MG63 (cell line): ENCODE results near the gene MANSC4. TPM values are rescaled to one million over a fixed set of nuclear protein-coding genes. Genes with fewer than 3 reads are reported as not detected.
"Not testable (repeated sequence)": the region's sequence is repeated elsewhere in the genome, so short reads cannot be mapped to it uniquely, and the experiment has no call there.

ENCODE experiments used
- DNase-seq: peaks from one replicate; pipeline ENCODE4 v3.0.0-alpha.2; 2020
- H3K27me3 ChIP-seq: fragments of 250-450 bp; sonication (Bioruptor Pico); 2 replicates; pipeline ENCODE4 v1.5.1; 2020; ENCODE audit warnings: mild to moderate bottlenecking, moderate library complexity
- H3K36me3 ChIP-seq: fragments of 250-450 bp; sonication (Bioruptor Pico); 2 replicates; pipeline ENCODE4 v1.5.1; 2020; ENCODE audit warnings: mild to moderate bottlenecking, moderate library complexity
- H3K4me3 ChIP-seq: fragments of 250-450 bp; sonication (Bioruptor Pico); 2 replicates; pipeline ENCODE4 v1.5.1; 2020; ENCODE audit warnings: mild to moderate bottlenecking, moderate library complexity
- H3K9me3 ChIP-seq: fragments of 250-450 bp; sonication (Bioruptor Pico); 2 replicates; pipeline ENCODE4 v1.5.1; 2020; ENCODE audit warnings: mild to moderate bottlenecking, moderate library complexity
- total RNA-seq: library from RNA; depleted of rRNA; stranded (reverse); fragments of >200 nt; shearing (Covaris generic); gene quantifications from 2 replicates; pipeline ENCODE4 v1.2.3, GENCODE V29; 2014; ENCODE audit warnings: low replicate concordance

The MANSC4 gene
- total RNA-seq, 1 experiment from 2014 or later: not detected

- peaks cover 24% of the 10 kb centered on the region for H3K36me3 ChIP-seq
- DNase-seq: no peak
- H3K9me3 ChIP-seq: no peaks in the 10 kb centered on the region
- no peak overlapping the region for H3K4me3 ChIP-seq
- H3K27me3 ChIP-seq: no peaks in the 10 kb centered on the region
These were observed 1.8 kb downstream of the MANSC4 start for GRCh38 chr12:27778206-27778605.

- no peak overlapping the region for H3K4me3 ChIP-seq
- no peaks in the 10 kb centered on the region for H3K27me3 ChIP-seq
- DNase-seq: no peak
- no peaks in the 10 kb centered on the region for H3K9me3 ChIP-seq
- H3K36me3 ChIP-seq: peaks cover 16% of the 10 kb centered on the region
These were observed 2.9 kb downstream of the MANSC4 start for GRCh38 chr12:27777141-27777540.

- Histone ChIP-seq H3K36me3 (no peaks in the 10 kb centered on the region), H3K27me3 (no peaks in the 10 kb centered on the region), H3K9me3 (no peaks in the 10 kb centered on the region), H3K4me3 (no peak overlapping the region)
- DNase-seq: no peak
These were observed 7.5 kb downstream of the MANSC4 start for GRCh38 chr12:27772328-27773049.

GRCh38 chr12:27771481-27772327 lies 8.3 kb downstream of the MANSC4 start:
- H3K9me3 ChIP-seq: no peaks in the 10 kb centered on the region
- no peak for DNase-seq
- no peaks in the 10 kb centered on the region for H3K27me3 ChIP-seq
- no peak overlapping the region for H3K4me3 ChIP-seq
- H3K36me3 ChIP-seq: no peaks in the 10 kb centered on the region

- no peak for DNase-seq
- Histone ChIP-seq H3K36me3 (no peaks in the 10 kb centered on the region), H3K9me3 (no peaks in the 10 kb centered on the region), H3K4me3 (no peak overlapping the region), H3K27me3 (no peaks in the 10 kb centered on the region)
These were observed 10.8 kb downstream of the MANSC4 start for GRCh38 chr12:27769142-27769673.

- H3K27me3 ChIP-seq: no peaks in the 10 kb centered on the region
- no peaks in the 10 kb centered on the region for H3K9me3 ChIP-seq
- no peak overlapping the region for H3K4me3 ChIP-seq
- no peak for DNase-seq
- 0 out of 2 replicates have a peak, but pooled peaks cover under 1% of the 10 kb centered on the region for H3K36me3 ChIP-seq
These were observed 13.4 kb downstream of the MANSC4 start for GRCh38 chr12:27766587-27766986.

- no peaks in the 10 kb centered on the region for H3K9me3 ChIP-seq
- H3K4me3 ChIP-seq: no peak overlapping the region
- no peak for DNase-seq
- no peaks in the 10 kb centered on the region for H3K27me3 ChIP-seq
- H3K36me3 ChIP-seq: peaks cover 2% of the 10 kb centered on the region; the same call in 1 of the 2 replicates
These were observed 17.3 kb downstream of the MANSC4 start for GRCh38 chr12:27762757-27763156.

GRCh38 chr12:27756670-27757195 lies 23.3 kb downstream of the MANSC4 start:
- DNase-seq: no peak
- H3K36me3 ChIP-seq: peaks cover 26% of the 10 kb centered on the region
- H3K4me3 ChIP-seq: no peak overlapping the region
- H3K9me3 ChIP-seq: no peaks in the 10 kb centered on the region
- H3K27me3 ChIP-seq: no peaks in the 10 kb centered on the region

- H3K27me3 ChIP-seq: no peaks in the 10 kb centered on the region
- H3K4me3 ChIP-seq: no peak overlapping the region
- H3K36me3 ChIP-seq: peaks cover 30% of the 10 kb centered on the region
- no peaks in the 10 kb centered on the region for H3K9me3 ChIP-seq
- no peak for DNase-seq
These were observed 25.2 kb downstream of the MANSC4 start for GRCh38 chr12:27754795-27755194.

- no peaks in the 10 kb centered on the region for H3K9me3 ChIP-seq
- DNase-seq: no peak
- H3K36me3 ChIP-seq: peaks cover 38% of the 10 kb centered on the region
- no peaks in the 10 kb centered on the region for H3K27me3 ChIP-seq
- no peak overlapping the region for H3K4me3 ChIP-seq
These were observed 28.5 kb downstream of the MANSC4 start for GRCh38 chr12:27751386-27752047.

GRCh38 chr12:27747111-27747820 lies 32.8 kb downstream of the MANSC4 start:
- Histone ChIP-seq H3K27me3 (no peaks in the 10 kb centered on the region), H3K36me3 (peaks cover 30% of the 10 kb centered on the region), H3K9me3 (no peaks in the 10 kb centered on the region), H3K4me3 (no peak overlapping the region)
- no peak for DNase-seq

- H3K9me3 ChIP-seq, H3K4me3 ChIP-seq, H3K27me3 ChIP-seq, DNase-seq: not testable (repeated sequence)
- peaks cover 37% of the 10 kb centered on the region for H3K36me3 ChIP-seq
These were observed 34.3 kb downstream of the MANSC4 start for GRCh38 chr12:27745734-27746133.

GRCh38 chr12:27743601-27744000 lies 36.4 kb downstream of the MANSC4 start:
- no peak for DNase-seq
- Histone ChIP-seq H3K27me3 (no peaks in the 10 kb centered on the region), H3K9me3 (no peaks in the 10 kb centered on the region), H3K4me3 (no peak overlapping the region), H3K36me3 (peaks cover 36% of the 10 kb centered on the region)

GRCh38 chr12:27734321-27734720 lies 45.7 kb downstream of the MANSC4 start:
- DNase-seq, H3K27me3 ChIP-seq, H3K9me3 ChIP-seq, H3K4me3 ChIP-seq: not testable (repeated sequence)
- H3K36me3 ChIP-seq: peaks cover 59% of the 10 kb centered on the region

- no peaks in the 10 kb centered on the region for H3K27me3 ChIP-seq
These were observed 46.2 kb downstream of the MANSC4 start for GRCh38 chr12:27733791-27734190.

GRCh38 chr12:27733052-27733656 lies 46.9 kb downstream of the MANSC4 start:
- no peaks in the 10 kb centered on the region for H3K27me3 ChIP-seq
- peak; percentile 25 for DNase-seq
- no peak overlapping the region for H3K4me3 ChIP-seq
- H3K36me3 ChIP-seq: peaks cover 53% of the 10 kb centered on the region
- no peaks in the 10 kb centered on the region for H3K9me3 ChIP-seq

More at GRCh38 chr12:27733791-27734190, 46.2 kb downstream of the MANSC4 start:
- no peak for DNase-seq
- Histone ChIP-seq H3K4me3 (no peak overlapping the region), H3K36me3 (peaks cover 59% of the 10 kb centered on the region), H3K9me3 (no peaks in the 10 kb centered on the region)
